Mucosa of rectum (tissue), 2 donors: ENCODE results near the gene MACIR.
"Not testable (repeated sequence)": the region's sequence is repeated elsewhere in the genome, so short reads cannot be mapped to it uniquely, and the experiment has no call there.

Source experiments
- H3K27ac ChIP-seq, 2 donors: one replicate each; pipeline ENCODE4 v1.7.0; 2013; ENCODE audit warnings: inconsistent platforms in 2 of 2, low read depth in 2 of 2, low read length in 2 of 2
- H3K27me3 ChIP-seq, 2 donors: one replicate each; pipeline ENCODE4 v1.7.0; 2013; ENCODE audit warnings: low read length in 2 of 2; ENCODE audit not compliant: control insufficient read depth in 2 of 2, insufficient read depth in 2 of 2
- H3K36me3 ChIP-seq, 2 donors: one replicate each; pipeline ENCODE4 v1.7.0; 2013; ENCODE audit warnings: low read length in 2 of 2; ENCODE audit not compliant: control insufficient read depth in 2 of 2, insufficient read depth in 2 of 2
- H3K4me1 ChIP-seq, 2 donors: one replicate each; pipeline ENCODE4 v1.7.0; 2013; ENCODE audit warnings: low read length in 2 of 2, mild to moderate bottlenecking in 1 of 2; ENCODE audit not compliant: control insufficient read depth in 2 of 2, insufficient read depth in 2 of 2
- H3K4me3 ChIP-seq, 2 donors: one replicate each; pipeline ENCODE4 v1.7.0; 2013; ENCODE audit warnings: low read length in 2 of 2
- H3K9ac ChIP-seq, 2 donors: one replicate each; pipeline ENCODE4 v1.7.0; 2013; ENCODE audit warnings: low read length in 2 of 2, low read depth in 1 of 2, mild to moderate bottlenecking in 1 of 2
- H3K9me3 ChIP-seq, 2 donors: one replicate each; pipeline ENCODE4 v1.7.0; 2013; ENCODE audit warnings: low read length in 2 of 2; ENCODE audit not compliant: control insufficient read depth in 2 of 2
- donor health status: healthy.
- donor health status: Normal muscosa, but diverticular disease.

Gene MACIR

GRCh38 chr5:103258368-103258956, at the start of gene MACIR:
MACIR (plus strand) TSS chr5:103258763; CDS start chr5:103275920, 17,157 bp downstream.
- Histone ChIP-seq H3K36me3 (no peaks in the 10 kb centered on the region), H3K27ac (peak within 1 kb of the TSS; percentile 93 to 97), H3K27me3 (no peaks in the 10 kb centered on the region), H3K9me3 (no peaks in the 10 kb centered on the region), H3K4me3 (peak within 1 kb of the TSS; percentile 80 to 90), H3K9ac (peak within 1 kb of the TSS; percentile 75 to 88), H3K4me1 (peaks cover 4 to 23% of the 10 kb centered on the region in 2 donors)

- H3K36me3 ChIP-seq: peaks cover 10 to 13% of the 10 kb centered on the region in 2 donors
- no peaks in the 10 kb centered on the region for H3K27me3 ChIP-seq
- H3K27ac ChIP-seq: no peak overlapping the region
- H3K4me3 ChIP-seq: no peak overlapping the region
- no peaks in the 10 kb centered on the region for H3K4me1 ChIP-seq
- H3K9me3 ChIP-seq: no peaks in the 10 kb centered on the region
- no peak overlapping the region for H3K9ac ChIP-seq
These were observed 49.5 kb upstream of the MACIR start for GRCh38 chr5:103209065-103209464.

GRCh38 chr5:103210952-103211351, 47.6 kb upstream of the MACIR start:
- Histone ChIP-seq H3K27me3 (no peaks in the 10 kb centered on the region), H3K27ac (no peak overlapping the region), H3K4me1 (no peaks in the 10 kb centered on the region), H3K9ac (no peak overlapping the region), H3K4me3 (no peak overlapping the region), H3K9me3 (no peaks in the 10 kb centered on the region), H3K36me3 (peaks cover 6 to 7% of the 10 kb centered on the region in 2 donors)

GRCh38 chr5:103211576-103212561, 46.7 kb upstream of the MACIR start:
- Histone ChIP-seq H3K4me1 (no peaks in the 10 kb centered on the region), H3K4me3 (no peak overlapping the region), H3K36me3 (peaks cover 0 to 2% of the 10 kb centered on the region in 2 donors), H3K27ac (no peak overlapping the region), H3K9ac (no peak overlapping the region), H3K9me3 (no peaks in the 10 kb centered on the region), H3K27me3 (no peaks in the 10 kb centered on the region)

- Histone ChIP-seq H3K27ac (no peak overlapping the region), H3K9ac (no peak overlapping the region), H3K4me3 (no peak overlapping the region), H3K9me3 (no peaks in the 10 kb centered on the region), H3K36me3 (no peaks in the 10 kb centered on the region), H3K27me3 (no peaks in the 10 kb centered on the region), H3K4me1 (no peaks in the 10 kb centered on the region)
These were observed 42.4 kb upstream of the MACIR start for GRCh38 chr5:103216137-103216536.

- Histone ChIP-seq H3K4me1 (no peaks in the 10 kb centered on the region), H3K9me3 (no peaks in the 10 kb centered on the region), H3K27ac (no peak overlapping the region), H3K4me3 (no peak overlapping the region), H3K27me3 (no peaks in the 10 kb centered on the region), H3K36me3 (no peaks in the 10 kb centered on the region), H3K9ac (no peak overlapping the region)
These were observed 41.9 kb upstream of the MACIR start for GRCh38 chr5:103216697-103217096.

- Histone ChIP-seq H3K4me3 (no peak overlapping the region), H3K9ac (no peak overlapping the region), H3K27me3 (no peaks in the 10 kb centered on the region), H3K36me3 (no peaks in the 10 kb centered on the region), H3K4me1 (no peaks in the 10 kb centered on the region), H3K9me3 (no peaks in the 10 kb centered on the region), H3K27ac (no peak overlapping the region)
These were observed 41.5 kb upstream of the MACIR start for GRCh38 chr5:103217101-103217500.

GRCh38 chr5:103218164-103218563, 40.4 kb upstream of the MACIR start:
- Histone ChIP-seq H3K27me3 (no peaks in the 10 kb centered on the region), H3K4me3 (no peak overlapping the region), H3K36me3 (no peaks in the 10 kb centered on the region), H3K4me1 (no peaks in the 10 kb centered on the region), H3K9ac (no peak overlapping the region), H3K27ac (no peak overlapping the region), H3K9me3 (no peaks in the 10 kb centered on the region)

GRCh38 chr5:103219074-103219473, 39.5 kb upstream of the MACIR start:
- not testable (repeated sequence) for H3K4me1 ChIP-seq, H3K27me3 ChIP-seq, H3K9me3 ChIP-seq, H3K4me3 ChIP-seq, H3K27ac ChIP-seq, H3K36me3 ChIP-seq, H3K9ac ChIP-seq
